CD4-positive, alpha-beta T cell (primary cell): Measurements from ENCODE around the gene TMEM256. TPM values are rescaled to one million over a fixed set of nuclear protein-coding genes. Genes with fewer than 3 reads are reported as not detected.

ENCODE experiments used
- ATAC-seq: fragments of 200-7000 bp; cut with Tn5 transposase; one replicate; pipeline ENCODE4 v1.10.0; 2022; ENCODE audit warnings: mild to moderate bottlenecking; ENCODE audit not compliant: poor library complexity
- CTCF ChIA-PET: fragments of 350-600 bp; sonication (Branson Sonifier 250); formaldehyde crosslinking; loops from one replicate; lab custom pipeline; 2021; ENCODE audit warnings: antibody characterized with exemption, inconsistent platforms; lab: Charles Lee
- POLR2A ChIA-PET: fragments of 350-600 bp; sonication (Branson Sonifier 250); formaldehyde crosslinking; loops from one replicate; lab custom pipeline; 2021; ENCODE audit warnings: antibody characterized with exemption, inconsistent platforms; lab: Charles Lee
- DNase-seq, 14 experiments: peaks; one replicate each; pipeline ENCODE4 v3.0.0-alpha.2; 2013 to 2020; ENCODE audit warnings: mixed read lengths in 2 of 14
- H3K27ac ChIP-seq, 2 donors: one replicate each; pipeline versions ENCODE4 v1.5.1 to v1.7.0; 2013; ENCODE audit warnings: low read length in 2 of 2, low read depth in 1 of 2, mild to moderate bottlenecking in 1 of 2
- H3K27me3 ChIP-seq, 2 experiments: 1 replicate in 1 of 2; 2 replicates in 1 of 2; pipeline versions ENCODE4 v1.6.1 to v1.7.0; 2013; ENCODE audit warnings: low read length in 2 of 2, control low read depth in 1 of 2, mild to moderate bottlenecking in 1 of 2, moderate library complexity in 1 of 2; ENCODE audit not compliant: insufficient read depth in 2 of 2, control insufficient read depth in 1 of 2
- H3K36me3 ChIP-seq: one replicate; pipeline ENCODE4 v1.6.1; 2013; ENCODE audit warnings: low read length, control low read depth; ENCODE audit not compliant: insufficient read depth
- H3K4me1 ChIP-seq: one replicate; pipeline ENCODE4 v1.6.1; 2013; ENCODE audit warnings: low read length, control low read depth; ENCODE audit not compliant: insufficient read depth
- H3K4me3 ChIP-seq: one replicate; pipeline ENCODE4 v1.5.1; 2013; ENCODE audit warnings: mild to moderate bottlenecking, low read length, moderate library complexity
- H3K9me3 ChIP-seq, 2 experiments: 1 replicate in 1 of 2; 2 replicates in 1 of 2; pipeline versions ENCODE4 v1.6.1 to v1.7.0; 2013; ENCODE audit warnings: low read length in 2 of 2, mild to moderate bottlenecking in 2 of 2, control low read depth in 1 of 2, moderate library complexity in 1 of 2; ENCODE audit not compliant: control insufficient read depth in 1 of 2, insufficient read depth in 1 of 2
- H3K27ac Mint-ChIP-seq: one replicate; pipeline ENCODE4 v1.8.0; 2020; ENCODE audit warnings: mixed read lengths
- H3K27me3 Mint-ChIP-seq: one replicate; pipeline ENCODE4 v1.8.0; 2021; ENCODE audit warnings: mixed read lengths
- H3K36me3 Mint-ChIP-seq: one replicate; pipeline ENCODE4 v1.8.0; 2021; ENCODE audit warnings: low read depth, mixed read lengths
- H3K4me1 Mint-ChIP-seq: one replicate; pipeline ENCODE4 v1.8.0; 2021; ENCODE audit warnings: low read depth, mixed read lengths
- H3K4me3 Mint-ChIP-seq: one replicate; pipeline ENCODE4 v1.8.0; 2020; ENCODE audit warnings: mild to moderate bottlenecking, mixed read lengths
- H3K9me3 Mint-ChIP-seq: one replicate; pipeline ENCODE4 v1.8.0; 2020; ENCODE audit warnings: mixed read lengths
- intact Hi-C, 2 experiments: fragments of 100-400 bp; cut with DNase I in 1 of 2; cut with micrococcal nuclease in 1 of 2; formaldehyde crosslinking; loops; one replicate each; pipeline versions ENCODE4 v1.15.1 to v1.9.0; 2023 to 2025; cut with DNase I, micrococcal nuclease
- total RNA-seq, 174 experiments: library from RNA in 2 of 174; stranded (reverse) in 2 of 174; gene quantifications; one replicate each; pipeline ENCODE4 v1.2.3 and lab custom pipeline; 2021 to 2026
- TF ChIP-seq, protein P1 (sequence below): fragments of 200-600 bp; IDR thresholded peaks from one replicate; pipeline ENCODE4 v1.8.0; 2022; ENCODE audit warnings: antibody characterized with exemption, mild to moderate bottlenecking

The TMEM256 gene
- total RNA-seq, 2 experiments from 2014 or later = 29.0 to 29.4 TPM

DNA sequence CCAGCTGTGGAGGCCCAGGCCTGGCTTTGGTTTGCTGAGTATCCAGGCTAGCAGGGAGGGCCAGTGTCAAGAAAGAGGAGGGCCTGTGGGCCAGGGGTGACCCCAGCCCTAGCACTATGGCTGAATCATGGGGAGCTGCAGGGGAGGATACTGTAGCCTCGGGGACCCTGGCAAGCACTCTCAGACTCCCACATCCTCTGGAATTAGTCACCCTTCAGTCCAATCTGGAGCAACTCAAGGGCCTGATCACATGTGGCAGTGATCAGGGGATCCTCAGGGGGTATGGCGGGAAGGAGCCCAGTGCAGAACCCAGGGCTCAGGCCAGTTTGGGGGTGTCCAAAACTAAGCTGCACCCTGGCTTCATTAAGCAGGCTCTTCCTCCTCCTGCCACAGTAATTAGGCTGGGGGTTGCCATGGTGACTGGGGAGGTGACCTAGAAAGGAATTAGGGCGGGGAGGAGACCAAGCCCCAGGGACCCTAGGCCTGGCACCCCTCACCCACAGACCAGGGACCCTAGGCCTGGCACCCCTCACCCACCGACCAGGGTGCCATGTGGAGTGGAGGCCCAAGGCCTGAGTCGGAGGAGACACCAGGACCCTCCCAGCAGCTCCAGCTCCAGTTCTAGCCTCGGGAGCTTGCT is 9.6 kb upstream of the TMEM256 start:
- Histone ChIP-seq H3K36me3 (no peaks in the 10 kb centered on the region), H3K9me3 (no peaks in the 10 kb centered on the region), H3K4me1 (peaks cover 7% of the 10 kb centered on the region), H3K27ac (no peak overlapping the region), H3K27me3 (no peaks in the 10 kb centered on the region), H3K4me3 (no peak overlapping the region)
- Mint-ChIP-seq H3K27me3 (no peaks in the 10 kb centered on the region), H3K4me3 (no peak overlapping the region), H3K36me3 (no peaks in the 10 kb centered on the region), H3K27ac (no peak overlapping the region), H3K4me1 (peaks cover 4% of the 10 kb centered on the region), H3K9me3 (no peaks in the 10 kb centered on the region)
- ATAC-seq = no peak
- CTCF ChIA-PET = no interaction called here
- no peak for DNase-seq
- intact Hi-C loops = no loop called here
- POLR2A ChIA-PET = interaction anchor here (1.3 kb wide), 1 partner anchor 23 kb away, joined by 4 read pairs; no protein-coding TSS in a partner anchor
- TF ChIP-seq, protein P1, sequence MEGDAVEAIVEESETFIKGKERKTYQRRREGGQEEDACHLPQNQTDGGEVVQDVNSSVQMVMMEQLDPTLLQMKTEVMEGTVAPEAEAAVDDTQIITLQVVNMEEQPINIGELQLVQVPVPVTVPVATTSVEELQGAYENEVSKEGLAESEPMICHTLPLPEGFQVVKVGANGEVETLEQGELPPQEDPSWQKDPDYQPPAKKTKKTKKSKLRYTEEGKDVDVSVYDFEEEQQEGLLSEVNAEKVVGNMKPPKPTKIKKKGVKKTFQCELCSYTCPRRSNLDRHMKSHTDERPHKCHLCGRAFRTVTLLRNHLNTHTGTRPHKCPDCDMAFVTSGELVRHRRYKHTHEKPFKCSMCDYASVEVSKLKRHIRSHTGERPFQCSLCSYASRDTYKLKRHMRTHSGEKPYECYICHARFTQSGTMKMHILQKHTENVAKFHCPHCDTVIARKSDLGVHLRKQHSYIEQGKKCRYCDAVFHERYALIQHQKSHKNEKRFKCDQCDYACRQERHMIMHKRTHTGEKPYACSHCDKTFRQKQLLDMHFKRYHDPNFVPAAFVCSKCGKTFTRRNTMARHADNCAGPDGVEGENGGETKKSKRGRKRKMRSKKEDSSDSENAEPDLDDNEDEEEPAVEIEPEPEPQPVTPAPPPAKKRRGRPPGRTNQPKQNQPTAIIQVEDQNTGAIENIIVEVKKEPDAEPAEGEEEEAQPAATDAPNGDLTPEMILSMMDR = no peak

GRCh38 chr17:7411427-7411750 is 7.5 kb upstream of the TMEM256 start:
- peaks cover 12% of the 10 kb centered on the region for H3K4me1 ChIP-seq
- TF ChIP-seq, protein P1 = no peak
- ChIA-PET POLR2A (no interaction called here), CTCF (no interaction called here)
- H3K4me3 ChIP-seq = no peak overlapping the region
- H3K4me1 Mint-ChIP-seq = peaks cover 4% of the 10 kb centered on the region
- H3K36me3 ChIP-seq = no peaks in the 10 kb centered on the region
- H3K27me3 ChIP-seq = no peaks in the 10 kb centered on the region
- intact Hi-C loops = no loop called here
- H3K36me3 Mint-ChIP-seq = no peaks in the 10 kb centered on the region
- H3K27ac ChIP-seq = no peak overlapping the region
- H3K4me3 Mint-ChIP-seq = no peak overlapping the region
- H3K9me3 ChIP-seq = no peaks in the 10 kb centered on the region
- no peak for ATAC-seq
- no peaks in the 10 kb centered on the region for H3K27me3 Mint-ChIP-seq
- no peak overlapping the region for H3K27ac Mint-ChIP-seq
- DNase-seq = no peak
- H3K9me3 Mint-ChIP-seq = no peaks in the 10 kb centered on the region

DNA sequence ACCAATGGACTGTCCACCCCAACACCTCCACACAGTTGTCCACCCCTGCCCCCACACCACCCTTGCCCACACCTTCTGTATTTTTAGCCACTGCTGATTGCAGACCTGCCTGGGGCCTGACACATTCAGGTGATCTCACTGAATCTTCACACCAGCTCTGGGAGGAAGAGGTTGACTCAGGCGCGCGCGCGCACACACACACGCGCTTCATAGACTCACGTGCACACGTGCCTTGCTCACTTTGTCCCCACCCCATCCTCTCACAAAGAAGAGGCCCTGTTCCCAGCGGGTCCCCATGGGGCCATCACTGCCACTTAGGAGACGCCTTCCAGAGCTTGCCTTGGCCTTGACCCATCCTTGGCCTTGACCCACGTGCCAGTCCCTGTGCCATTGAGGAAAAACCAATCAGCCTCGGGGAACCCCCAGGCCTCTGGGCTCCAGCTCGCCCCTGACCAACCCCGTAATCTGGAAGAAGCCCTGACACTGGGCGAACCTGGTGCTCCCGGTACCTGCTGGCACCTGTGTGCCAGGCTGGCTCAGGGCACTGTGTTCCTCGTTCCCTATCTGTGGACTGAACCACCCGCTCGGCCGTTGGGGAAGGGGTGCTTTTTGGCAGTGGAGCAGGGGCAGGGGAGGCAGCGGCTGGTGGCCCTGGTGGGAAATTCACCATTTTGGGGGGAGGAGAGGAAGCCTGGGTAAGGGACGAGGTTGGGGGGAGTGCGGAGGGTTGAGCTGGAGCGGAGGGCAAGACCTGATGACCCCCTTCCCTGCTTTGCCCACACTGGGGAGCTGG is 6.9 kb upstream of the TMEM256 start:
- H3K4me3 ChIP-seq = no peak overlapping the region
- H3K9me3 Mint-ChIP-seq = no peaks in the 10 kb centered on the region
- H3K27me3 ChIP-seq = peaks cover 0 to under 1% of the 10 kb centered on the region in 2 experiments
- ChIA-PET CTCF (no interaction called here), POLR2A (no interaction called here)
- H3K27ac ChIP-seq = no peak overlapping the region
- no peaks in the 10 kb centered on the region for H3K27me3 Mint-ChIP-seq
- H3K36me3 ChIP-seq = no peaks in the 10 kb centered on the region
- H3K9me3 ChIP-seq = no peaks in the 10 kb centered on the region
- no peak overlapping the region for H3K27ac Mint-ChIP-seq
- intact Hi-C loops = no loop called here
- no peaks in the 10 kb centered on the region for H3K36me3 Mint-ChIP-seq
- DNase-seq (peak in 1 of 14 experiments; percentile 7), ATAC-seq (no peak)
- TF ChIP-seq, protein P1 = no peak
- H3K4me3 Mint-ChIP-seq = no peak overlapping the region
- H3K4me1 ChIP-seq = peaks cover 17% of the 10 kb centered on the region
- H3K4me1 Mint-ChIP-seq = peaks cover 7% of the 10 kb centered on the region
